Amniotic stem cell (primary cell): ENCODE measurements around the gene CDR2L.
A peak's percentile ranks its signal among the peaks of the same experiment; 100 is the strongest.
"Not testable (repeated sequence)": the region's sequence is repeated elsewhere in the genome, so short reads cannot be mapped to it uniquely, and the experiment has no call there.

ENCODE experiments used
- DNase-seq: peaks from one replicate; lab custom pipeline; 2025; lab: John Stamatoyannopoulos, UW

The CDR2L gene

GRCh38 chr17:74959826-74960515, 27.5 kb upstream of the CDR2L start:
- no peak for DNase-seq

DNA sequence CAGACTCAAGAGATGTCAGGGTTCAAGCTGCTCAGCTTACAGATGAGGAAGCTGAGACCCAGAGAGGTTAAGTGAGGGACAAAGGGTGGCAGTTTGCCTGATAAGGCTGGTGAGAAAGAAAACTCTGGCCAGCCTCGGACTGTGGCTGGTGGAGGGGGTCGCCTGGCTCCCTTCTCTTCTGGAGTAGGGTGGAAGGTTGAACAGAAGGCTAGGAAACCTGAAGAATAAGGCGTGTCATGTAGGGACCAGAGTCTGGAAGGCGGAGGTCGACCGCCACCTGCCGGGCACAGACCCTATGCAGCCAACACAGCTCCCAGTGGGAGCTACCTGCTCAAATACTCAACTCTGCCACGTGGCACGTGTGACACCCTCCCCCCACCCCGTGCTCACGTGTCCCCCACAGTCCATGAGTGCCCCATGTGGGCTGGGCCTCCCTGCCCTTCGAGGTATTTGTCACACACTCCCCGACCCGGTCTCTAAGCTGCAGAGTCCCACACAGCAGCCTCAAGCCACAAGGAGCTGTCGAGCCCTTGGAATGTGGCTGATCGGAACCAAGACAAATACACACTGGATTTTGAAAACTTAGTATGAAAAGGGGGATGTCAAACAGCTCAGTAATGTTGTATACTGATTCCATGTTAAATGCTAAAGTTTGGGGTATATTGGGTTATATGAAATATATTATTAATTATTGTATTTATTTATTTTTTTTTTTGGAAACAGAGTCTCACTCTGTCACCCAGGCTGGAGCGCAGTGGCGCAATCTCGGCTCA, 26.7 kb upstream of the CDR2L start:
- no peak for DNase-seq

- peak; percentile 82 for DNase-seq
These were observed 25.6 kb upstream of the CDR2L start for GRCh38 chr17:74961657-74962350.

GRCh38 chr17:74962622-74963394, 24.6 kb upstream of the CDR2L start:
- DNase-seq: no peak

DNA sequence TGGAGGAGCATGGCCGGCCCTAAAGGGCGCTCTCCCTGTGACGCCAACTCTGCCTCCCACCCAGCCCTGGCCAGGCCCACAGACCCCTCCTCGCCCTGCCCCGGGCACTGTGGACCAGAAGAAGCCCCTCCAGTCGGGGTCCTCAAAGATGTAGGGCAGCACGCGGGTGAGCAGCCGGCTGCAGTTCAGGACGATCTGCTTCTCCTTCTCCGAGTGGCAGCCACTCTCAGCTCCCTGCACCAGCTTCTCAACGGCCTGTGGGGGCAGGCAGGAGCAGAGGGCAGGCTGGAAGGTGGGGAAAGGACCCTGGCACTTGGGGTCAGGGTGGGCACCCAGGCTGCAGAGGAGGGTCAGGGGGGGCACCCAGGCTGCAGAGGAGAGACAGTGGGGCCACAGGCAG, 23.8 kb upstream of the CDR2L start:
- no peak for DNase-seq

DNA sequence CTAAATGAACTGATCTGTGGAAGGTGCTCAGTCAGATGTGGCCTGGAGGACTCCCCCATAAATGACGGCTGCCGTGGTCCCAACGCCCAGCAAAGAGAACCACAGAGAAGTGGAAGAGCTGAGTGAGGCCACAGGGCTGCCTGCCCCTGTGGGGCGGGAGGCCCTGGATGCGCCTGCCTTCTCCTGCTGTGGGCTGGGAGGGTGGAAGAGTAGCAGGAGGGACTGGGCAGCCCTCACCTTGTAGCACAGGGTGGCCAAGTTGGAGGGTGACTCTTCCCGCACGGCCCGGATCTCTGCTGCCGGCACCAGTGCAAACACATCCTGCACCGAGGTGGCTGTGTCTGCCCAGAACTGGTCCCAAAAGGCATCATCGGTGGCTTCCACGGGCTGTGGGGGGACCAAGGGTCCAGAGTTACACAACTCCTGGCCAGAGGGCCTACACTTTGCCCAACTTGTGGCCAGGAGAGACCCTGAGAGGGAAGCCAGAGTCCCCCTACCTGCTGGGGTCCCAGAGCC, 23.1 kb upstream of the CDR2L start:
- DNase-seq: no peak

DNA sequence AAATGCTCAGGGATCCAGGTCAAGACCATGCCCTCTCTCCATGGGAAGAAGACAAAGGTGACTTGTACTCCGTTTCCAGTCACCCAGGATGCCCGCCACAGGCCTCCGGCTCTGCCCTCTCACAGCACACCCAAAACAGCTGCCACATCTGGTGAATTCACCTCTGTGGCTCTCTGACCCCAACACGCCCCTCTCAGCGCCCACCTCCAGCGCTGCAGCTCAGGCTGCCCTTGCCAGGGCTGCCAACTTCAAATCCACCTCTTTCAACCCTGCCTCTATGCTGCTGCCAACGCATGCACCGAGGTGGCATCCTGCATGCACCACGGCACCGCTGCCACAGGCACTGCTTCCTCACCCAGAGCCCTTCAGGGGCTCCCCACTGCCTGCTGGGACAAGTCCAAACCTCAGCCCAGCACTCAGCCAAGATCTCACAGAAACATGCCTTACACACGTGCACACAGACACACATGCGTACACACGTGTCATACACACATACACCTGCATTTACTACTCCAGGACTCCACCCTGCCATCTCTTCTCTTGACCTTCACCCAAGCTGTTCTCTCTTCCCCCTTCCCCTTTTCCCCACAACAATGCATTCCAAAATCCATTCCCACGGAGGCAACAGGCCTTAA, 22.3 kb upstream of the CDR2L start:
- DNase-seq: no peak

GRCh38 chr17:74968361-74968780, 19.1 kb upstream of the CDR2L start:
- DNase-seq: no peak

DNA sequence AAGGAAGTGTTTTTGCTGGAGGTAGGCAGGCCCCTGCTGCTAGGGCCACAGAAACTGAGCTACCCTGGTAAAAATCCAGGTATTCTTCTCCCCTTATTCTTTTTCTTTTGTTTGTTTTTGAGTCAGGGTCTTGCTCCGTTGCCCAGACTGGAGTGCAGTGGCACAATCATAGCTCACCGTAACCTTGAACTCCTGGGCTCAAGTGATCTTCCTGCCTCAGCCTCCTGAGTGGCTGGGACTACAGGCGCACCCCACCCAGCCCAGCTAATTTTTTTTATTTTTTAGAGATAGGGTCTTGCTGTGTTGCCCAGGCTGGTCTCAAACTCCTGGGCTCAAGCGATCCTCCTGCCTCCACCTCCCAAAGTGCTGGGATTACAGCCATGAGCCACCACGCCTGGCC, 17.9 kb upstream of the CDR2L start:
- not testable (repeated sequence) for DNase-seq

- DNase-seq: no peak
These were observed 17.0 kb upstream of the CDR2L start for GRCh38 chr17:74970395-74970794.

DNA sequence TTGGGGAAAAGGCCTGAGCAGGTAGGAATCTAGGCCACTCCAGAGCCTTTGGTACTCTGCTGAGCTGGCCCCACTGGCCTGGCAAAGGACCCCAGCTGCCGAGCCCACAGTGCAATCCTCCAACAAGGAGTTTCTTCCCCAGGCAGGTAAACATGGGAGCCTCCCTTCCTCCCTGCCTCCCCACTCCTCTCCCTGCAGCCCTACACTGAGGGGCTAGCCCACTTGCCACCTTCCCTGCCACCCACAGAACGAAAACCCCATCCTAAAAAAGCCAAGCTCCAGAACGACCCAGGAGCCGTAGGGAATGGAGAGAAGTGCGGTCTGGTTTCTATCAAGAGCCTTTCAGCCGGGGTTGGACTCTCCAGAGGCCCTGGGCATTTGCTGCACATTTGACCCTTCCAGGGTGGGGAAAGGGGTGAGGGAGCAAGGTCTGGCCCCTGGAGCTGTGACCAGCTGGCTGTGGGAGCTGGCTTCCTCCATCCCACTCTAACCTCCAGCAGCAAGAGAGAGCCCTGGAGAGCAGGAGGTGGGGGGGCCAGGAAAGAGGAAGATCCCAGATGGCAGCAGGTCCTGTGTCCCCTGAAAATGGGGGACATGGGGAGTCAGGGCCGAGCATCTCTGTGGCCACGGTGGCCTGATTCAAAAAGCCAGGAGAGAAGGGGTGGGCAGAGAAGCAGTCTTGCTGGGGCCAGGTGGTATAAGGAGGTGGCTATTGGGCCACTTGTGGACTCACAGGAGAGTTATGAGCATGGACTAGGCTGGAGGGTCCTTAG, 16.2 kb upstream of the CDR2L start:
- DNase-seq: no peak

DNA sequence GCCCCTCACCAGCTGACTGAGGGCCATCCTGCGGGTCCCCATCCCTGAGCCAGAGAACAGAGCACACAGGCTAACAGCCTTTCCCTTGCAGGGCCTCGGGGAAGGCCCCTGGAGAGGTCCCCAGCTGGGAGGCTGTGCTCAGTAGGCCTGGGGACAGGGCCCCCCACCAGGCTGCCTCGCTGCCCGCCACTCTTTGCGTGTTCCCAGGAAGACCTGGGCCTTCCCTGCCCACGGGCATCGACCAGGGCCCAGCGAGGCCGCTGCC, 15.7 kb upstream of the CDR2L start:
- no peak for DNase-seq

GRCh38 chr17:74972107-74972972, 15.1 kb upstream of the CDR2L start, which contains the start of gene HID1:
HID1 (minus strand) TSS chr17:74972759; CDS start chr17:74972656, 103 bp downstream.
- no peak for DNase-seq

- DNase-seq: no peak
These were observed 14.5 kb upstream of the CDR2L start for GRCh38 chr17:74972973-74973328.

GRCh38 chr17:74975943-74976342, 11.5 kb upstream of the CDR2L start:
- no peak for DNase-seq

DNA sequence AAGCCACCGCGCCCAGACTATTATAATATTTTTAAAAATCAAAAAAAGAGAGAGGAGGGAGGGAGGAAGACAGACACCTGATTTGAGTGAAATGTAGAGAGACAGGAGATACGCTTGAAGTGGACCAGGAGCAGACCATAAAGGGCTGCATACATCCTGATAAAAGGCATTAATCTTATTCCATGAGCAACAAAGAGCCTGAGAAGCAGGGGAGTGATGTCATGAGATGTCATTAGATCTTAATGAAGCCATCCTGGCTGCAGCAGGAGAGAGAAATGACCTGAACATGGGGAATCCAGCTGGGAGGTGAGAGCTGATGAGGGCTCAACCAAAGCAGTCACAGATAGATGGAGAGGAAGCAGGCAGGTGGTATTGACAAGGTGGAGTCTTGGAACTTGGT, 9.6 kb upstream of the CDR2L start:
- DNase-seq: no peak

DNA sequence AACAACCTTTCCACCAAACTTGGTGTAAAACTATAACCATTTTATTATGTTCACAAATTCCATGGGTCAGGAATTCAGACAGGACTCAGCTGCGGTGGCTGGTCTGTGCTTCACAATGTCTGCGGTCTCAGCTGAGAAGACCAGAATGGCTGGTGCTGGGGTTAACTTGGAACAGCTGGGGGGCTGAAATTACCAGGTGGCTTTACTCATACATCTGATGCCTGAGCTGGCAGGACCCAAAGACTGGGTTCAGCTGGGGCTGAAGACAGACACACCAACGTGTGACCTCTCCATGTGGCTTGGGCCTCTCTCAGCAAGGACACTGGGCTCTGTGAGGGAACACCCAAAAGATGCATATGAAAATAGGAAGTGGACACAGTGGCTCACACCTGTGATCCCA, 9.2 kb upstream of the CDR2L start:
- DNase-seq: no peak

DNA sequence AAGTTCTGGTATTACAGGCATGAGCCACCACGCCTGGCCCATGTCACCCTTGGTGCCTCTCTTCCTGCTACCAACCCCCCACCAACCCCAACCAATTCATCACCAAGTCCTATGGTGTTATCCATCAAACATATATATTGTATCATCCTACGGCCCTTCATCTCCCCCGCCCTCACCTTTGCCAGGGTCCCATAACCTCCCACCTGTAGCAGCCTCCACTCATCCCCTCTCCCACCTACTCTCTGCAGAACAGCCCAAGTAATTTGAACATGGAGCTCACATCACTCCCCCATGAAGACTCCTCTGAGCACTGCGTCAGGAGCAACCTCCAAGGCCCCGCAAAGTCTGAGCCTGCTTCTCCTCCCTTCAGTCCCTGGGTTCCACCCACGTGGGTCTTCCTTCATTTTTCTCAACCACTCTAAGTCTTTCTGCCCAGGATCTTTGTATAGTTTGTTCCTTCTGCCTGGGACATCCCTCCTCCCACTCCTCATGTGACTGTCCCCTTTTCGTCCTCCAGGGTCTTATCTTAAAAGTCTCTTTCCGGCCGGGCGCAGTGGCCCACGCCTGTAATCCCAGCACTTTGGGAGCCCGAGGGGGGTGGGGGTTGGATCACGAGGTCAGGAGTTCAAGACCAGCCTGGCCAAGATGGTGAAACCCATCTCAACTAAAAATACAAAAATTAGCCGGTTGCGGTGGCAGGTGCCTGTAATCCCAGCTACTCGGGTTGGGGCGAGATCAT, 7.9 kb upstream of the CDR2L start:
- no peak for DNase-seq

DNA sequence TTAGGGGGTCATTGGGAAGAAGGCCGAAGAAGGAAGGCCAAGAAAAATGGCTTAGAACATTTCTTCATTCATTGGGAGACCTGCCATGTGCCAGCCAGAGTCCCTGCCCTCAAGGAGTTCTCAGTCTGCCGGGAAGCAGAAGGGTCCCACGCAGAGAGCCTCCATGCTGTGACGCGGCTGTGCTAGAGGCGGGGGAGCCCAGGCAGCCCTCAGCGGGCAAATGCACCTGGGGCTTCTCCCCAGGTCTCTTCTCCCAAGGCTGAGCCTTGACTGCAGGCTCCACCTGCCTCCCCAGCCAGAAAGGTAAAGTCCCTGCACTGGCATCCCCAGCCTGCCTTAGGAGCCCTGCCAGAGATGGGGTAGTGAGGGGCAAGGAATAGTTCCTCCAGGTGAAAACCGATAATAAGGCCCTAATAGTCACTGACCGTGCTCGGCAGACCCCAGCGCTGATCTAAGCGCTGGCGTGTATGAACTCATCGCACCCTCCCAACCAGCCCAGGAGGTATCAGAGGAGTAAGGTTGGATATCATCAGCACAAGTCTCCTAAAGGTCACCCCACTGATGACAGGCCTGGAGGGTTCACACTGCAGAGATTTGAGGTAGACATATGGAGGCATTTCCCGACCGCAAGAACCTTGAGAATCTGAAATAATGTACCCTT, 6.0 kb upstream of the CDR2L start:
- DNase-seq: no peak
